Cardiac fibroblast (primary cell): ENCODE measurements around the gene UBC.

Experiments used
- DNase-seq, 2 donors: peaks; one replicate each; pipeline versions ENCODE4 v3.0.0 to v3.0.0-alpha.2; 2010; ENCODE audit warnings: low read depth in 2 of 2
- H3K4me3 ChIP-seq, 2 donors: replicated peaks in 1 of 2; 1 replicate in 1 of 2; 2 replicates in 1 of 2; pipeline ENCODE4 v1.5.1; 2011; ENCODE audit warnings: low read depth in 2 of 2, low read length in 2 of 2, mild to moderate bottlenecking in 2 of 2, moderate library complexity in 1 of 2
- TF ChIP-seq, protein P1 (sequence below): IDR thresholded peaks from one replicate; pipeline ENCODE4 v1.5.1; 2011; ENCODE audit warnings: low read depth, mild to moderate bottlenecking, low read length, inconsistent platforms

Gene UBC

DNA sequence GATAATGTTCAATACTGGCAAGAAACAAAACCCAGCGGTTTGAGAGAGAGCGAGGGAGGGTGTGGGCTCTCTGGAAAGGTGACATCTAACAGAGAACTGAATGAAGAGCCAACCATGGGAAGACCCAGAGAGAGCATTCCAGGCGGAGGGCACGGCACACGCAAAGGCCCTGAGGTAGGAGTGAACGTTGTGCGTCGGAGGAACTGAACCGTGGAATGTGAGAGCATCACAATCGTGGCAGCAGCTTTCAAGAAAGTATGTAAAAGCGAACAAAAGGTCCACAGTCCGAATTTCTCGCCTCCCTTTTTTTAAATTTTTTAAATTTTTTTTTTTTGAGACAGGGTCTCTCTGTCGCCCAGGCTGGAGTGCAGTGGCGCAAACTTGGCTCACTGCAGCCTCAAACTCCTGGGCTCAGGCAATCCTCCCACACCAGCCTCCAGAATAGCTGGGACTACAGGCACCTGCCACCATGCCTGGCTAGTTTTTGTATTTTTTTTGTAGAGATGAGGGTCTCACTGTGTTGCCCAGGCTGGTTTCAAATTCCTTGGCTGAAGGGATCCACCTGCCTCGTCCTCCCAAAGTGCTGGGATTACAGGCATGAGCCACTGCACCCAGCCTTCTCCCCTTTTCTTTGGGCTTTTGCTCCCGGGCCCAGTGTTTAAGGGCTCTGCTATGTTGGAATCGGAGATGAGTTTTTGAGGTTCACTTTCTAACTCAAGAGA is 35.5 kb downstream of the UBC start:
- TF ChIP-seq, protein P1, sequence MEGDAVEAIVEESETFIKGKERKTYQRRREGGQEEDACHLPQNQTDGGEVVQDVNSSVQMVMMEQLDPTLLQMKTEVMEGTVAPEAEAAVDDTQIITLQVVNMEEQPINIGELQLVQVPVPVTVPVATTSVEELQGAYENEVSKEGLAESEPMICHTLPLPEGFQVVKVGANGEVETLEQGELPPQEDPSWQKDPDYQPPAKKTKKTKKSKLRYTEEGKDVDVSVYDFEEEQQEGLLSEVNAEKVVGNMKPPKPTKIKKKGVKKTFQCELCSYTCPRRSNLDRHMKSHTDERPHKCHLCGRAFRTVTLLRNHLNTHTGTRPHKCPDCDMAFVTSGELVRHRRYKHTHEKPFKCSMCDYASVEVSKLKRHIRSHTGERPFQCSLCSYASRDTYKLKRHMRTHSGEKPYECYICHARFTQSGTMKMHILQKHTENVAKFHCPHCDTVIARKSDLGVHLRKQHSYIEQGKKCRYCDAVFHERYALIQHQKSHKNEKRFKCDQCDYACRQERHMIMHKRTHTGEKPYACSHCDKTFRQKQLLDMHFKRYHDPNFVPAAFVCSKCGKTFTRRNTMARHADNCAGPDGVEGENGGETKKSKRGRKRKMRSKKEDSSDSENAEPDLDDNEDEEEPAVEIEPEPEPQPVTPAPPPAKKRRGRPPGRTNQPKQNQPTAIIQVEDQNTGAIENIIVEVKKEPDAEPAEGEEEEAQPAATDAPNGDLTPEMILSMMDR: no peak
- no peak for DNase-seq
- no peak overlapping the region for H3K4me3 ChIP-seq

DNA sequence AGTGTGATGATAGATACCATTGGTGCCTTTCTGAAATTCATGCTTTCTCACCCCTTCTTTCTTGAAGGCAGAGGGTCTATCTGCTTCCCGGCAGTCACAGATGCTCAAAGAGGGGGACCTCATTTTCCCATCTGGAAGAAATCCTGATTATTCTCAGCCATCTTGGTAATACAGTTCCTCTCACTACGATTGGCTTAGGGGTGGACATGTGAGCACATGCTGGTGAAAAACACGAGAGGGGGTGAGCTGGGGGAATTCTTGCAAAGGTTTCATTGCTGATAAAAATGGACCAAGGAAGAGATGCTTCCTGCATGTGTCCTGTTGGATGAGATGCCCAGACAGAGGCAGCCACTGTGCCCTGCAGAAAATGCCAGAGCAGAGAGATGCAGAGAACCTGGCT is 37.0 kb downstream of the UBC start:
- no peak overlapping the region for H3K4me3 ChIP-seq
- no peak for DNase-seq
- TF ChIP-seq, protein P1: no peak

DNA sequence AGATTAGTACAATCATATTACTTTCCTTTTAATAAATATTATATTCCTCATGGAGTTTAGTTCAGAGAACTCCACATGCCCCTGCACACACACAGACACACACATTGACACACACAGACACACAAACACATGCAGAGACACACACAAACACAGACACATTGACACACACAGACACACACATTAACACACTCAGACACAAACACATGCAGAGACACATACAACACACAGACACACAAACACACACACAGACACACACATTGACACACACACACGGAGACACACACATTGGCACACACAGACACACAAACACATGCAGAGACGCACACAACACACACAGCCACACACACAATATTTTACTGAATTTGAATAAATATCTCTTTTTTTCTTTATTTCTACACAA is 38.3 kb downstream of the UBC start:
- TF ChIP-seq, protein P1: no peak
- no peak for DNase-seq
- H3K4me3 ChIP-seq: no peak overlapping the region

DNA sequence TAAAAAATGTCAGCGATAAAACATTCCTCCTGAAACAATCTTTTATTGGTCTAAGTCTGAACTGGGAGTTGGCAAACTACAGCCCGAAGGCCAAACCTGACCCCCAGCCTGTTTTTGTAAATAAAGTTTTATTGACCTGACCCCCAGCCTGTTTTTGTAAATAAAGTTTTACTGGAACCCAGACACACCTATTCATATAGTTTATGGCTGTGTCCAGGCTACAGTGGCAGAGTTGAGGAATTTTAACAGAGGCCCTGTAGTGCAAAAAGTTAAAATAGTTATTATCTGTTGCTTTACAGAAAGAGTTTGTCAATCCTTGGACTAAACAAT is 38.7 kb downstream of the UBC start:
- no peak for DNase-seq
- no peak overlapping the region for H3K4me3 ChIP-seq
- TF ChIP-seq, protein P1: no peak

DNA sequence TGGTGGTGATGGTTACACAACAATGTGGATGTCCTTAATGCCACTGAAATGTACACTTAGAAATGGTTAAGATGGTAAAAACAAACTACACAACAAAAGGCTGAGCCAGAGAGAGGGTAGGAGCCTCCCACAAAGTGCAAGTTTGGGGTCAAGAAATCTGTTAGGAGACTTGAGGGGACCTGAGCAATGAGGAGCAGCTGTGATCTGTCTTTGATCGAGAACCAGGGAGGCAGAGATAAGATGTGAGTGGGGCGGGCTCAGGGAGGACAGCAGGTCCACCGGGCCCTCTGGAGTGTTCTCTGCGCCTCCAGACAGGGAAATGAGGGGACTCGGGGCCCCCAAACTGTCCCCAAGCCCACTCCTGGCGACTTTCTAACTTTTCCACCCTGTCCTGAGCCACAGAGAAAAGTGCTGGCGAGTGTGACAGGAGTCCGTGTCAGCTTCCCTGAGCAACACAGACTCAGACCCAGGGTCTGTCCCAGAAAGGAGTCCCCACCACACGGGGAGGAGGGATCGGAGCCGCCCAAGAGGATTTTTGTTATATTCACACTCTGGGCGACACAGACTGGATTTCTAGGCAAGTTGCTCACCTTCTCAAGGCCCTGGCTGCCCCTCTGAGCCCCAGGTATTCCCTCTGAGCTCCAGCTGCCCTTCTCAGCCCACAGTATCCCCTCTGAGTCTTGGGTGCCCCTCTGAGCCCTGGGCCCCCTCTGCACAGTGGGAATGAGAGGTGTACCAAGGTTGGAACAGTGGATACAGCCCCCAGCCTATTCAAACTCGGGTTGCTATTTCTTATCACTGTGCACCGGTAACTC is 39.3 kb downstream of the UBC start:
- TF ChIP-seq, protein P1: no peak
- H3K4me3 ChIP-seq: no peak overlapping the region
- no peak for DNase-seq

DNA sequence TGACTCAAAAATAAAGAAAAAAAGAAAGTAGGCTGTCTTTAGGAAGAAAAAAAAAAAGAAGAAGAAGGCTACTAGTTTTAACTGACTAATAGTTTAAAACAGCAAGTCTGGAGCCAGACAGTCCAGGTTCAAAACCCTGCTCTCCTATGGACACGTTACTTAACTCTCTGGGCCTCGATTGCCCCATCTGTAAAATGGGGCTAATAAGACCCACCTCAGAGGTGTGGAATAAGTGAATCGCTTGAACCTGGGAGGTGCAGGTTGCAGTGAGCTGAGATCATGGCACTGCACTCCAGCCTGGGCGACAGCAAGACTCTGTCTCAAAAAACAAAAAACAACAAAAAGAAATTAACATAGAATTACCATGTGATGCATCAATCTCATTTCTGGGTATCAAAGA is 40.3 kb downstream of the UBC start:
- no peak overlapping the region for H3K4me3 ChIP-seq
- no peak for DNase-seq
- TF ChIP-seq, protein P1: no peak
